ENCODE data around the gene POU3F3. TPM values are rescaled to one million over a fixed set of nuclear protein-coding genes. Genes with fewer than 3 reads are reported as not detected.

The POU3F3 gene
- polyA plus RNA-seq, 1 experiment = not detected

- CTCF ChIA-PET = interaction anchor here (4.4 kb wide), 1 partner anchor 12 kb away, joined by 33 read pairs; no protein-coding TSS in a partner anchor
Observed at GRCh38 chr2:104836265-104836664, 17.6 kb upstream of the POU3F3 start.

GRCh38 chr2:104836841-104837240, 17.1 kb upstream of the POU3F3 start:
- POLR2A ChIA-PET = no interaction called here
- no peak for DNase-seq (ENCODE audit: low read depth)
- Histone ChIP-seq H3K4me3 (ENCODE audit: low read depth, low read length) (no peak overlapping the region), H3K27me3 (ENCODE audit: control insufficient read depth, insufficient read depth, low read length) (no peaks in the 10 kb centered on the region), H3K36me3 (ENCODE audit: control insufficient read depth, insufficient read depth, low read length) (no peaks in the 10 kb centered on the region)
- TF ChIP-seq CTCF (IDR thresholded peaks at IDR 0.05; ENCODE audit: insufficient read depth, low read depth, low read length) = no peak
- CTCF ChIA-PET = interaction anchor here (0.6 to 4.4 kb wide), 2 partner anchors 11 to 172 kb away, joined by 3 to 33 read pairs; no protein-coding TSS in a partner anchor

More at GRCh38 chr2:104836265-104836664, 17.6 kb upstream of the POU3F3 start:
- no peak for TF ChIP-seq CTCF (IDR thresholded peaks at IDR 0.05; ENCODE audit: insufficient read depth, low read depth, low read length)
- Histone ChIP-seq H3K27me3 (ENCODE audit: control insufficient read depth, insufficient read depth, low read length) (no peaks in the 10 kb centered on the region), H3K36me3 (ENCODE audit: control insufficient read depth, insufficient read depth, low read length) (no peaks in the 10 kb centered on the region), H3K4me3 (ENCODE audit: low read depth, low read length) (no peak overlapping the region)
- POLR2A ChIA-PET = no interaction called here
- DNase-seq (ENCODE audit: low read depth) = no peak

DNA sequence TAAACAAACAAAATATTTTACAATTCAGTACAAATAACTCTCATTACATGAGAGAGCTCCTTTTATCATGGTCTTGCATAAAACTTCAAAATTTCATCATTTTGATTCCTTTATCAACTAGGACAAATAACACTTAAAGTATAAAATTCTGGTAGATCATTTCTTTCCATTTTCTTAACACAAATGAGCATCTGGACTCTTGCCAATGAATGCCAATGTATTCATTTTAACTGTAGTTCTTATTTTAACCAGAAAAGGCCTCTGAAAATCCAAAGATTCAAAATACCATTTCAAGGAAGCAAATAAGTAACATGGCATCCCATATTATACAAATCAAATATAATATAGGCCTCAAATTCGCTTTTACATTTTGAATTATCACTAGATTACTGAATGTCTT, 13.8 kb upstream of the POU3F3 start:
- TF ChIP-seq CTCF (IDR thresholded peaks at IDR 0.05; ENCODE audit: insufficient read depth, low read depth, low read length) = no peak
- no peak overlapping the region for H3K4me3 ChIP-seq (ENCODE audit: low read depth, low read length)
- no peaks in the 10 kb centered on the region for H3K36me3 ChIP-seq (ENCODE audit: control insufficient read depth, insufficient read depth, low read length)
- H3K27me3 ChIP-seq (ENCODE audit: control insufficient read depth, insufficient read depth, low read length) = peaks cover 23% of the 10 kb centered on the region
- POLR2A ChIA-PET = no interaction called here
- DNase-seq (ENCODE audit: low read depth) = no peak
- CTCF ChIA-PET = interaction anchor here (2.5 kb wide), 1 partner anchor 10 kb away, joined by 11 read pairs; no protein-coding TSS in a partner anchor

GRCh38 chr2:104840893-104841585, 12.9 kb upstream of the POU3F3 start:
- no peak for TF ChIP-seq CTCF (IDR thresholded peaks at IDR 0.05; ENCODE audit: insufficient read depth, low read depth, low read length)
- no peaks in the 10 kb centered on the region for H3K36me3 ChIP-seq (ENCODE audit: control insufficient read depth, insufficient read depth, low read length)
- no peak overlapping the region for H3K4me3 ChIP-seq (ENCODE audit: low read depth, low read length)
- ChIA-PET POLR2A (no interaction called here), CTCF (interaction anchor here (2.5 kb wide), 1 partner anchor 9 kb away, joined by 11 read pairs; no protein-coding TSS in a partner anchor)
- peaks cover 30% of the 10 kb centered on the region for H3K27me3 ChIP-seq (ENCODE audit: control insufficient read depth, insufficient read depth, low read length)
- DNase-seq (ENCODE audit: low read depth) = no peak

DNA sequence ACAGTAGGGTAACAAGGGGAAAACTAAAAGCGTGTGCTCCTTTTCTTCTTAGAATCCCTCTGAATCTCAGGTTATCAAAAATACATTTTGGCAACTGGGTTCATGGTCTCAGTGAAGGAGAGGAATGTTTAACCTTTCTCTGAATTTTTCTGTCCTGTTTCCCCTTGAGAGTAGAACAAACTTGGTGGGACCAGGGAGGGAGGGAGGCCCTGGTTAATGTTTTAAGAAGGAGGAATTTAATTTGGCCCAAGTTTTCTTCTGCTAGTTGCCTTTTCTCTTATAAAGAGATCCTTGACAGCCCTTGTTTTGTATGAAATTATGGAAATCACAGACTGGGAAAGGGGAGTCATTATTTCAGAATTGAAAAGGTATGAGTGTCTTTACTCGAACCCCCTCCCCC, 12.2 kb upstream of the POU3F3 start:
- peaks cover 37% of the 10 kb centered on the region for H3K27me3 ChIP-seq (ENCODE audit: control insufficient read depth, insufficient read depth, low read length)
- CTCF ChIA-PET = no interaction called here
- no peak for DNase-seq (ENCODE audit: low read depth)
- no peak for TF ChIP-seq CTCF (IDR thresholded peaks at IDR 0.05; ENCODE audit: insufficient read depth, low read depth, low read length)
- POLR2A ChIA-PET = no interaction called here
- H3K36me3 ChIP-seq (ENCODE audit: control insufficient read depth, insufficient read depth, low read length) = no peaks in the 10 kb centered on the region
- H3K4me3 ChIP-seq (ENCODE audit: low read depth, low read length) = no peak overlapping the region
